GM19372 (cell line): ENCODE measurements around the gene CASKIN2.

ENCODE experiments used
- ATAC-seq: cut with Tn5 transposase; IDR thresholded peaks from one replicate; pipeline ENCODE4 v1.9.1; 2021; ENCODE audit warnings: mild to moderate bottlenecking, low read depth, moderate library complexity; ENCODE audit not compliant: unreplicated experiment

CASKIN2 gene

GRCh38 chr17:75506888-75507287 lies 8.4 kb downstream of the CASKIN2 start:
- ATAC-seq, result no peak

- ATAC-seq, result no peak
These were observed 9.2 kb downstream of the CASKIN2 start for GRCh38 chr17:75506134-75506533.

DNA sequence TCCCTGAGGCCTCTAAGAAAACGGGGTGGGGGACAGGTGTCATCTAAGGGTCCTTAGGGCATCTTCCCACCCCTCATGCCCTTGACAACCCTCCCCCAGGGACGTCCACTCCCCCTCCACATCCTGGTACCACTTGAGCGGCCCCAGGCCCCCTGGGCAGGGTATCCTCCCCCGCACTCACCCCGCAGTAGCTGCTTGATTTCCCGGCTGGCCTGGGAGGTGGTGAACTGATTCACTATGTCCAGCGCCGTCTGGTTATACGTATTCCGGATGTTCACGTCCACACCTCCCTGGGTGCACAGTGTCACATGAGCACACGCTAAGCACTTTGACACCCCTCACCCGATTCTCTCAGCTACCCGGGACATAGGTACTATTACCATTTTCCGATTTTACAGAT lies 9.7 kb downstream of the CASKIN2 start:
- ATAC-seq, result no peak

- no peak for ATAC-seq
These were observed 10.3 kb downstream of the CASKIN2 start for GRCh38 chr17:75505152-75505409.

GRCh38 chr17:75504347-75505151 lies 10.8 kb downstream of the CASKIN2 start:
- no peak for ATAC-seq

DNA sequence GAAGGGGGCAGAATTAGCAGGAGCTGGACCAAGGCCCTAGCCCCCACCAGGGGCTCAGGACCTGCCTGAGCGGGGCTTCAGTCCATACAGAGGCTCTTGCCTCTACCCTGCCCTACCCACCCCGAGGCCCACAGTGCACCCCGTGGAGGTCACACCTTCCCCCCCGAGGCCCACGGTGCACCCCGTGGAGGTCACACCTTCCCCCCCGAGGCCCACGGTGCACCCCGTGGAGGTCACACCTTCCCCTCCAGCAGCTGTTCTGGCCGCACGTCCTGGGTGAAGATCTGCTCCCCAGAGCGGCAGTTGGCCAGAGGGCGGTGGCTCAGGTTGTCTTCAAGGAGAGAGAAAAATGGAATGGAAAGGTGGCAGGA lies 11.4 kb downstream of the CASKIN2 start:
- ATAC-seq, result no peak

GRCh38 chr17:75503337-75503950 lies 11.9 kb downstream of the CASKIN2 start:
- no peak for ATAC-seq

DNA sequence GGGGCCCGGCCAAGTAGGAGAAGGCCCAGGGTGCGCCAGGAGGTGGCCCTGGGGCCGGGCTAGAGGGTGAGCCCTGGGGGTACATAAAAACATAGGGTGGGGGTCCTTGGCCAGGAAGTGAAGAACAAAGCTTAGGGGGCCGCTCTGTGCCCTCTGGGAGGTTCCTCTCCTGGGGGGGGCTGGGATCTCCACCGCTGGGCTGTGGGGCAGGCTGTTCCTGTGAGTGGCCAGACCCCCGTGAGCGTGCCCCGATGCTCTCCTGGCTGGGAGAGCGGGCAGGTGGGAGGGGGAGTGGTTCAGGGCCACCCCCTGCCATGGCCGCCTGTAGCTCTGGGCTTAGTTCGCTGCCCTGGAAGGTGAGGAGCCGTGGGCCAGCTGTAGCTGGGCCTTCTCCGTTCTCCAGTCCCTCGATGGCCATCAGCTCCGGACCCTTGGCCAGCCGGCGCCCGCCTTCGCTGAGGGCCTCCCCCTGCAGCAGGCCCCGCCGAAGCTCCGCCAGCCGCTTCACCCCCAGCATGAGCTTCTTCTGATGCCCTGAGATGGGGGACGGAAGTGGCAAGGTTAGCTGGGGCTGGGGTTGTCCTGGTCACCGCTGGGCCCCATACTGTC lies 12.5 kb downstream of the CASKIN2 start:
- no peak for ATAC-seq

- no peak for ATAC-seq
These were observed 13.1 kb downstream of the CASKIN2 start for GRCh38 chr17:75502072-75502720.

- no peak for ATAC-seq
These were observed 13.8 kb downstream of the CASKIN2 start for GRCh38 chr17:75501378-75502071.

GRCh38 chr17:75500419-75501216 lies 14.7 kb downstream of the CASKIN2 start:
- no peak for ATAC-seq

DNA sequence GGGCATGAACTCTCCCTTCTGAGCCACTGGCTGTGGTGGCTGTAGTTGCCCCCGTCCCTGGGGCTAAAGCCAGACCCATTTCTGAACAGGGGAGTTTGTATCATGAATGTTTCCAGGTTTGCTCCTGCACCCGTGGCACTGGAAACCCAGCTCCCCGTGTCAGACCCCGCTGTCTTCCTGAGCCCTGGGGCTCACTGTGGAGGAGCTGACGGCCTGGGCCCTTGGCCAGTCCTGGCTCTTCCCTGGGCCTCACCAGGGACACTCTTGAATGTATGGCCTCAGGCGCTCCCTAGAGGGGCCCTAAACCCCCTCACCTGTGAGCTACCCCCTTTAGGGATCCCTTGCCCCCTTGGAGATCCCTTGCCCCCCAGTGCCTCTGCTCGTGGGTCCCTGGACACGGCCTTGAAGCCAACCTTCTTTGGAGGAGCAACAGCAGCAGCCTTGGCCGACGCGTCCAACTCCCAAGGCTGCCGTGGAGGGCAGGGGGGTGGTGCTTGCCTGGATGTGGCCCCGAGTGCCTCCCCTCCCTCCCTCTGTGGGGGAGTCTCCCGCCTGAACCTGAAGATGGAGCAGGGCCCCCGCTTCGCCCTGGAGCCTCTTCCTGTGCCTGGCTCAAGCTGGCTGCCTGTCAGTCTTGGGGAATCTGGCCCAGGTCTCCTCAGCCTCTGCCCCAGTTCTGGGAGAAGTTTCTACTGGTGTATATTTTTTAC lies 15.9 kb downstream of the CASKIN2 start:
- no peak for ATAC-seq

GRCh38 chr17:75498726-75499213 lies 16.6 kb downstream of the CASKIN2 start:
- no peak for ATAC-seq

- ATAC-seq, result no peak
These were observed 17.2 kb downstream of the CASKIN2 start for GRCh38 chr17:75498039-75498725.

GRCh38 chr17:75496005-75496404 lies 19.3 kb downstream of the CASKIN2 start:
- no peak for ATAC-seq

GRCh38 chr17:75494326-75494877 lies 20.9 kb downstream of the CASKIN2 start:
- no peak for ATAC-seq

DNA sequence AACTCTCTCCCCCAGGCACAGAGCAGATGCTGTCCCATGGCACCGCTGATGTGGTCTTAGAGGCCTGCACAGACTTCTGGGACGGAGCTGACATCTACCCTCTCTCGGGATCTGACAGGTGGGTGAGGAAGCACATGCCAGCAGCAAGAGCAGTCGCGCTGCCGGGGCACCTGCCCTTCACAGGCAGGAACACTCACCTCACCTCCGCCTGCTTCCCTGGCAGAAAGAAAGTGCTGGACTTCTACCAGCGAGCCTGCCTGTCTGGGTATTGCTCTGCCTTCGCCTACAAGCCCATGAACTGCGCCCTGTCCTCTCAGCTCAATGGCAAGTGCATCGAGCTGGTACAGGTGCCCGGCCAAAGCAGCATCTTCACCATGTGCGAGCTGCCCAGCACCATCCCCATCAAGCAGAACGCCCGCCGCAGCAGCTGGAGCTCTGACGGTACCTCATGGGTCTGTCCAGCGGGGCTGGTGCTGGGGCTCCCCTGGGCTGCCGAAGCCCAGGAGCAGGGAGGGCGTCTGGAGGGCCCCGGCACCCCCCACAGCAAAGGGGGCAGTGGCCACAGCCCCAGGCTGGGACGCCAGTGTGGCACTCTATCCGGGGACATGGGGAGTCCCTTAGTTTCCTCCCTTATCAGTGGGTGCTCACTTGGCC lies 21.7 kb downstream of the CASKIN2 start:
- ATAC-seq, result no peak

GRCh38 chr17:75492555-75493168 lies 22.7 kb downstream of the CASKIN2 start:
- ATAC-seq, result no peak
